ENCODE results near the gene LRRC41.
"Not testable (repeated sequence)": the region's sequence is repeated elsewhere in the genome, so short reads cannot be mapped to it uniquely, and the experiment has no call there.

The LRRC41 gene

GRCh38 chr1:46243831-46244230 lies 59.6 kb downstream of the LRRC41 start:
- not testable (repeated sequence) for DNase-seq (ENCODE audit: low read depth)

GRCh38 chr1:46242918-46243317 lies 60.5 kb downstream of the LRRC41 start:
- DNase-seq (ENCODE audit: low read depth) = no peak

- not testable (repeated sequence) for DNase-seq (ENCODE audit: low read depth)
Measured at GRCh38 chr1:46241733-46242132, 61.7 kb downstream of the LRRC41 start.

DNA sequence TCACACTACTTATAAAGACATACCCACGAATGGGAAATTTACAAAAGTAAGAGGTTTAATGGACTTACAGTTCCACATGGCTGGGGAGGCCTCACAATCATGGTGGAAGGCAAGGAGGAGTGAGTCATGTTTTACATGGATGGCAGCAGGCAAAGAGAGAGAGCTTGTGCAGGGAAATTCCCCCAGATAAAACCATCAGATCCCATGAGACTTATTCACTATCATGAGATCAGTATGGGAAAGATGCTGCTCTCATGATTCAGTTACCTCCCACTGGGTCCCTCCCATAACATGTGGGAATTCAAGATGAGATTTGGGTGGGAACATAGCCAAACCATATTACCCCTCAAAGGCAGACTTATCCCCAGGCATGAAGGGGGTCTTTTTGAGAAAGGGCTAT lies 64.6 kb downstream of the LRRC41 start:
- not testable (repeated sequence) for DNase-seq (ENCODE audit: low read depth)

- no peak for DNase-seq (ENCODE audit: low read depth)
Measured at GRCh38 chr1:46236882-46237281, 66.5 kb downstream of the LRRC41 start.

DNA sequence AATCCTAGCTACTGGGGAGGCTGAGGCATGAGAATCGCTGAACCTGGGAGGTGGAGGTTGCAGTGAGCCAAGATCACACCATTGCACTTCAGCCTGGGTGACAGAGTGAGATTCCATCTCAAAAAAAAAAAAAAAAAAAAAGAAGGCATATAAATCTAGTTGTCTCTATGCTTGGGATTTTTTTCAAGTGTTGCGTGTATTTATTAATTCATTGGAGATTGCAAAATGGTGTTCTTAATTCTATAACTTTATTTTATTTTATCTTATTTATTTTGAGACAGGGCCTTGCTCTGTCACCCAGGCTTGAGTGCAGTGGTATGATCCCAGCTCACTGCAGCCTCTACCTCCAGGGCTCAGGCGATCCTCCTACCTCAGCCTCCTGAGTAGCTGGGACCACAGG lies 72.2 kb downstream of the LRRC41 start:
- DNase-seq (ENCODE audit: low read depth) = not testable (repeated sequence)

Measured in stimulated activated CD8-positive, alpha-beta memory T cell treated with anti-CD3 and anti-CD28 coated beads, Interleukin-12 subunit alpha, Interleukin-12 subunit beta, amount 100 ng/mL, for 1 hour (primary cell).